IMR-90 (cell line): ENCODE data around the gene KDM6A. TPM values are rescaled to one million over a fixed set of nuclear protein-coding genes. Genes with fewer than 3 reads are reported as not detected.

Experiments
- ATAC-seq: fragments of 200-7000 bp; cut with Tn5 transposase; 2 replicates; pipeline ENCODE4 v1.9.1; 2020; ENCODE audit warnings: low read depth, mild to moderate bottlenecking, moderate library complexity
- BruUV-seq: library from RNA; stranded (reverse); fragments of 400-500 nt; replicated peaks from 2 replicates; lab custom pipeline; 2021; lab: Mats Ljungman, UMichigan
- CTCF ChIA-PET: fragments of 300-600 bp; formaldehyde crosslinking; extraction: SDS; loops from one replicate; lab custom pipeline; 2021; ENCODE audit warnings: antibody characterized with exemption; lab: Yijun Ruan, JAX
- POLR2A ChIA-PET: fragments of 300-600 bp; sonication (Branson Sonifier 250); formaldehyde crosslinking; loops from one replicate; lab custom pipeline; 2022; ENCODE audit warnings: antibody characterized with exemption; ENCODE audit not compliant: unreplicated experiment; lab: Charles Lee
- DNase-seq: peaks from one replicate; pipeline ENCODE4 v3.0.0; 2013
- H2AFZ ChIP-seq: replicated peaks from 2 replicates; pipeline ENCODE3; 2013; ENCODE audit warnings: low read length, mild to moderate bottlenecking; ENCODE audit not compliant: poor library complexity
- H2AK5ac ChIP-seq: 2 replicates; pipeline ENCODE4 v1.6.1; 2013; ENCODE audit warnings: low read depth, low read length, inconsistent platforms
- H2AK9ac ChIP-seq: replicated peaks from 2 replicates; pipeline ENCODE3; 2013; ENCODE audit warnings: mild to moderate bottlenecking, low read depth, low read length, moderate library complexity; ENCODE audit not compliant: poor library complexity
- H2BK120ac ChIP-seq: 2 replicates; pipeline ENCODE4 v1.6.1; 2013; ENCODE audit warnings: low read depth, low read length, inconsistent platforms
- H2BK15ac ChIP-seq: 3 replicates; pipeline ENCODE4 v1.6.1; 2013; ENCODE audit warnings: low read depth, low read length, inconsistent platforms
- H2BK20ac ChIP-seq: 2 replicates; pipeline ENCODE4 v1.6.1; 2013; ENCODE audit warnings: low read depth, mild to moderate bottlenecking, inconsistent platforms, low read length, moderate library complexity
- H2BK5ac ChIP-seq: 2 replicates; pipeline ENCODE4 v1.6.1; 2013; ENCODE audit warnings: mild to moderate bottlenecking, low read depth, low read length, inconsistent platforms; ENCODE audit not compliant: poor library complexity, severe bottlenecking
- H3K14ac ChIP-seq: replicated peaks from 2 replicates; pipeline ENCODE4 v1.6.1; 2013; ENCODE audit warnings: low read depth, low read length, inconsistent platforms
- H3K18ac ChIP-seq: 2 replicates; pipeline ENCODE4 v1.6.1; 2013; ENCODE audit warnings: low read depth, low read length, control low read depth
- H3K23ac ChIP-seq: 2 replicates; pipeline ENCODE4 v1.6.1; 2013; ENCODE audit warnings: low read depth, low read length, inconsistent platforms
- H3K27ac ChIP-seq: 2 replicates; pipeline ENCODE4 v1.5.1; 2013; ENCODE audit warnings: mild to moderate bottlenecking, control low read depth, low read length; ENCODE audit not compliant: insufficient read depth
- H3K27me3 ChIP-seq: 2 replicates; pipeline ENCODE4 v1.6.1; 2013; ENCODE audit warnings: low read length; ENCODE audit not compliant: control insufficient read depth, insufficient read depth
- H3K36me3 ChIP-seq: 2 replicates; pipeline ENCODE4 v1.6.1; 2013; ENCODE audit warnings: low read length, mixed read lengths; ENCODE audit not compliant: control insufficient read depth, insufficient read depth
- H3K4ac ChIP-seq: 2 replicates; pipeline ENCODE4 v1.6.1; 2013; ENCODE audit warnings: low read depth, low read length, inconsistent platforms
- H3K4me1 ChIP-seq: 2 replicates; pipeline ENCODE4 v1.6.1; 2013; ENCODE audit warnings: low read length, mixed read lengths; ENCODE audit not compliant: control insufficient read depth, insufficient read depth
- H3K4me2 ChIP-seq: 2 replicates; pipeline ENCODE4 v1.6.1; 2013; ENCODE audit warnings: low read depth, mild to moderate bottlenecking, control low read depth, low read length, moderate library complexity
- H3K4me3 ChIP-seq: 2 replicates; pipeline ENCODE4 v1.5.1; 2013; ENCODE audit warnings: low read depth, mild to moderate bottlenecking, control low read depth, low read length, moderate library complexity; ENCODE audit not compliant: insufficient read depth
- H3K56ac ChIP-seq: 2 replicates; pipeline ENCODE4 v1.6.1; 2013; ENCODE audit warnings: low read length, inconsistent platforms; ENCODE audit not compliant: insufficient read depth; ENCODE audit errors: extremely low read depth
- H3K79me1 ChIP-seq, 2 experiments: 2 replicates each; pipeline ENCODE4 v1.6.1; 2013; ENCODE audit warnings: low read length in 2 of 2, inconsistent platforms in 1 of 2, low read depth in 1 of 2
- H3K9ac ChIP-seq: 2 replicates; pipeline ENCODE4 v1.6.1; 2013; ENCODE audit warnings: low read depth, low read length, control low read depth
- H3K9me1 ChIP-seq: 2 replicates; pipeline ENCODE4 v1.6.1; 2013; ENCODE audit warnings: low read length, inconsistent platforms; ENCODE audit not compliant: insufficient read depth
- H3K9me3 ChIP-seq: 2 replicates; pipeline ENCODE4 v1.6.1; 2013; ENCODE audit warnings: low read length; ENCODE audit not compliant: control insufficient read depth, insufficient read depth
- H4K20me1 ChIP-seq: 2 replicates; pipeline ENCODE4 v1.6.1; 2013; ENCODE audit warnings: low read length, inconsistent platforms; ENCODE audit not compliant: insufficient read depth
- H4K5ac ChIP-seq: 2 replicates; pipeline ENCODE4 v1.6.1; 2013; ENCODE audit warnings: mild to moderate bottlenecking, low read depth, low read length, control low read depth
- H4K8ac ChIP-seq, 2 experiments: 2 replicates each; pipeline ENCODE4 v1.6.1; 2013; ENCODE audit warnings: low read depth in 2 of 2, low read length in 2 of 2, control low read depth in 1 of 2, inconsistent platforms in 1 of 2
- H4K91ac ChIP-seq: 2 replicates; pipeline ENCODE4 v1.6.1; 2013; ENCODE audit warnings: low read depth, low read length, inconsistent platforms; ENCODE audit not compliant: insufficient read depth
- BHLHE40 ChIP-seq: fragments of 150-350 bp; IDR thresholded peaks from 2 replicates; pipeline ENCODE4 v1.6.1; 2016; ENCODE audit warnings: mild to moderate bottlenecking, low read depth, low read length
- CEBPB ChIP-seq: IDR thresholded peaks from 2 replicates; pipeline ENCODE4 v1.6.1; 2012; ENCODE audit warnings: low read depth, low read length, improper control_type of control experiment
- CHD1 ChIP-seq: IDR thresholded peaks from 2 replicates; pipeline ENCODE4 v1.6.1; 2012; ENCODE audit warnings: low read depth, low read length, improper control_type of control experiment
- CTCF ChIP-seq: conservative IDR thresholded peaks from 2 replicates; pipeline ENCODE4 v1.5.1; 2012; ENCODE audit warnings: mild to moderate bottlenecking, low read depth, low read length, improper control_type of control experiment
- ELK1 ChIP-seq: fragments of 150-350 bp; IDR thresholded peaks from 2 replicates; pipeline ENCODE4 v1.6.1; 2016; ENCODE audit warnings: low read depth, mild to moderate bottlenecking, low read length, moderate library complexity, borderline replicate concordance
- FOS ChIP-seq: fragments of 150-350 bp; IDR thresholded peaks from 2 replicates; pipeline ENCODE4 v1.6.1; 2016; ENCODE audit warnings: low read depth, low read length
- MAFK ChIP-seq: IDR thresholded peaks from 2 replicates; pipeline ENCODE4 v1.6.1; 2012; ENCODE audit warnings: low read depth, low read length, improper control_type of control experiment
- MAZ ChIP-seq: IDR thresholded peaks from 2 replicates; pipeline ENCODE4 v1.6.1; 2012; ENCODE audit warnings: low read depth, mild to moderate bottlenecking, low read length, improper control_type of control experiment, moderate library complexity, borderline replicate concordance
- MXI1 ChIP-seq: IDR thresholded peaks from 2 replicates; pipeline ENCODE4 v1.6.1; 2012; ENCODE audit warnings: low read depth, mild to moderate bottlenecking, low read length, moderate library complexity, borderline replicate concordance
- NFE2L2 ChIP-seq: fragments of 150-350 bp; IDR thresholded peaks from 2 replicates; pipeline ENCODE4 v1.6.1; 2016; ENCODE audit warnings: low read depth, mild to moderate bottlenecking, low read length
- POLR2A ChIP-seq: IDR thresholded peaks from 2 replicates; pipeline ENCODE4 v1.6.1; 2012; ENCODE audit warnings: mild to moderate bottlenecking, low read depth, low read length
- RAD21 ChIP-seq: IDR thresholded peaks from 2 replicates; pipeline ENCODE4 v1.6.1; 2012; ENCODE audit warnings: low read length, improper control_type of control experiment
- RCOR1 ChIP-seq: IDR thresholded peaks from 2 replicates; pipeline ENCODE4 v1.6.1; 2012; ENCODE audit warnings: mild to moderate bottlenecking, low read length, improper control_type of control experiment; ENCODE audit not compliant: insufficient replicate concordance
- RFX5 ChIP-seq: IDR thresholded peaks from 2 replicates; pipeline ENCODE4 v1.8.0; 2012; ENCODE audit warnings: low read depth, mild to moderate bottlenecking, low read length, moderate library complexity
- USF2 ChIP-seq: fragments of 150-350 bp; IDR thresholded peaks from 2 replicates; pipeline ENCODE4 v1.6.1; 2017; ENCODE audit warnings: mild to moderate bottlenecking, antibody characterized with exemption, low read length, low read depth
- WGBS, 2 experiments: methylation state at CpG; one replicate each; pipeline versions ENCODE4 v1.1.5 to v1.1.7; 2013; ENCODE audit warnings: missing lambda C conversion rate in 2 of 2; ENCODE audit not compliant: insufficient read length in 1 of 2; ENCODE audit errors: extremely low coverage in 2 of 2; 5-methylcytosine and 5-hydroxymethylcytosine counted together
- dilution Hi-C: fragments of 300-500 bp; cut with HindIII; formaldehyde crosslinking; loops from one replicate; pipeline ENCODE4 v1.14.3; 2018; ENCODE audit warnings: low sequenced_read_pairs; ENCODE audit not compliant: unreplicated experiment
- in situ Hi-C: fragments of 300-500 bp; cut with MboI; formaldehyde crosslinking; loops from 3 replicates; pipeline ENCODE4 v1.14.3; 2019; ENCODE audit warnings: low sequenced_read_pairs, inconsistent platforms, mixed read lengths
- intact Hi-C: fragments of 100-400 bp; cut with micrococcal nuclease; formaldehyde crosslinking; loops from 2 replicates; pipeline ENCODE4 v1.10.0; 2022
- polyA plus RNA-seq, 3 experiments: library from polyadenylated mRNA; depleted of rRNA; stranded (reverse); fragments of >200 nt; gene quantifications; 2 replicates each; pipeline ENCODE4 v1.2.3, GENCODE V29; 2012; ENCODE audit warnings: low replicate concordance in 1 of 3
- total RNA-seq: library from RNA; depleted of rRNA; stranded (reverse); fragments of >200 nt; gene quantifications from 2 replicates; pipeline ENCODE4 v1.2.3, GENCODE V29; 2012

The KDM6A gene
- total and polyA plus RNA-seq, 2 of the 4 experiments (the other 2 are of a cell fraction): 11.7 to 24.9 TPM

- dilution Hi-C loops (no loop called here), intact Hi-C loops (no loop called here), in situ Hi-C loops (no loop called here)
- POLR2A ChIA-PET: no interaction called here
- H3K4me3 ChIP-seq: no peak overlapping the region
- no TSS peak for BruUV-seq
- no peak overlapping the region for H2AK5ac ChIP-seq
- H3K9me3 ChIP-seq: no peaks in the 10 kb centered on the region
- H3K56ac ChIP-seq: no peak overlapping the region
- H3K4ac ChIP-seq: no peak overlapping the region
- no peaks in the 10 kb centered on the region for H3K4me1 ChIP-seq
- no peak overlapping the region for H2AFZ ChIP-seq
- no peak overlapping the region for H3K18ac ChIP-seq
- no peak overlapping the region for H2BK5ac ChIP-seq
- H3K23ac ChIP-seq: no peak overlapping the region
- H3K4me2 ChIP-seq: no peak overlapping the region
- no peaks in the 10 kb centered on the region for H3K79me1 ChIP-seq
- H4K5ac ChIP-seq: no peak overlapping the region
- no peak overlapping the region for H2BK20ac ChIP-seq
- no peak overlapping the region for H2AK9ac ChIP-seq
- CTCF ChIA-PET: no interaction called here
- no CpG with 5 or more reads among the region's 3 CpGs for WGBS, 2 experiments
- TF ChIP-seq CEBPB (no peak), CHD1 (no peak), POLR2A (no peak), FOS (no peak), MAFK (no peak), BHLHE40 (no peak), RFX5 (no peak), NFE2L2 (no peak), ELK1 (no peak), RCOR1 (no peak), MAZ (no peak), RAD21 (no peak), CTCF (no peak), MXI1 (no peak), USF2 (no peak)
- H3K9me1 ChIP-seq: no peaks in the 10 kb centered on the region
- no peak overlapping the region for H3K27ac ChIP-seq
- no peaks in the 10 kb centered on the region for H4K20me1 ChIP-seq
- no peaks in the 10 kb centered on the region for H3K36me3 ChIP-seq
- DNase-seq: no peak
- H2BK120ac ChIP-seq: no peak overlapping the region
- H4K8ac ChIP-seq: no peak overlapping the region
- no peak overlapping the region for H2BK15ac ChIP-seq
- peaks cover 6% of the 10 kb centered on the region for H3K27me3 ChIP-seq
- no peak overlapping the region for H4K91ac ChIP-seq
- ATAC-seq: no peak
- H3K14ac ChIP-seq: no peak overlapping the region
- no peak overlapping the region for H3K9ac ChIP-seq
Measured at GRCh38 chrX:45134775-45135174, 261.8 kb downstream of the KDM6A start.
